Astrocyte (in vitro differentiated cells and primary cell): Measurements from ENCODE around the gene SLC9A3. TPM values are rescaled to one million over a fixed set of nuclear protein-coding genes. Genes with fewer than 3 reads are reported as not detected.

Experiments
- DNase-seq: peaks from one replicate; pipeline ENCODE4 v3.0.0-alpha.2; 2010; ENCODE audit warnings: low read depth
- FAIRE-seq: peaks from 2 replicates; lab custom pipeline; 2011; peaks lifted over from hg19 to GRCh38; lab: Jason Lieb, UNC
- H2AFZ ChIP-seq: 2 replicates; pipeline ENCODE4 v1.6.0; 2012; ENCODE audit warnings: low read depth, low read length, inconsistent platforms
- H3K27ac ChIP-seq: 2 replicates; pipeline ENCODE4 v1.5.1; 2011; ENCODE audit warnings: low read depth, low read length, inconsistent platforms
- H3K27me3 ChIP-seq: 2 replicates; pipeline ENCODE4 v1.6.0; 2011; ENCODE audit warnings: low read length, inconsistent platforms; ENCODE audit not compliant: insufficient read depth
- H3K36me3 ChIP-seq: 2 replicates; pipeline ENCODE4 v1.5.1; 2011; ENCODE audit warnings: low read length, inconsistent platforms; ENCODE audit not compliant: insufficient read depth
- H3K4me1 ChIP-seq: 2 replicates; pipeline ENCODE4 v1.5.1; 2011; ENCODE audit warnings: low read length, inconsistent platforms; ENCODE audit not compliant: insufficient read depth
- H3K4me2 ChIP-seq: 2 replicates; pipeline ENCODE4 v1.6.0; 2012; ENCODE audit warnings: low read length, inconsistent platforms
- H3K4me3 ChIP-seq: 2 replicates; pipeline ENCODE4 v1.5.1; 2011; ENCODE audit warnings: low read depth, mild to moderate bottlenecking, low read length, inconsistent platforms; ENCODE audit not compliant: insufficient read depth
- H3K79me2 ChIP-seq: 2 replicates; pipeline ENCODE4 v1.6.0; 2012; ENCODE audit warnings: mild to moderate bottlenecking, low read length, inconsistent platforms; ENCODE audit not compliant: insufficient read depth
- H3K9ac ChIP-seq: 2 replicates; pipeline ENCODE4 v1.6.0; 2012; ENCODE audit warnings: mild to moderate bottlenecking, low read length, inconsistent platforms
- H3K9me3 ChIP-seq: 2 replicates; pipeline ENCODE4 v1.5.1; 2012; ENCODE audit warnings: low read depth, mild to moderate bottlenecking, low read length, inconsistent platforms; ENCODE audit not compliant: insufficient read depth
- H4K20me1 ChIP-seq: 2 replicates; pipeline ENCODE4 v1.6.0; 2012; ENCODE audit warnings: low read length, inconsistent platforms; ENCODE audit not compliant: insufficient read depth
- H3K27ac Mint-ChIP-seq: one replicate; pipeline ENCODE4 v1.8.0; 2021; ENCODE audit warnings: mild to moderate bottlenecking, mixed read lengths; ENCODE audit not compliant: unreplicated experiment
- H3K27me3 Mint-ChIP-seq: one replicate; pipeline ENCODE4 v1.8.0; 2021; ENCODE audit warnings: low read depth, mixed read lengths; ENCODE audit not compliant: unreplicated experiment
- H3K36me3 Mint-ChIP-seq: one replicate; pipeline ENCODE4 v1.8.0; 2021; ENCODE audit warnings: low read depth, mixed read lengths; ENCODE audit not compliant: unreplicated experiment
- H3K4me1 Mint-ChIP-seq: one replicate; pipeline ENCODE4 v1.8.0; 2021; ENCODE audit warnings: low read depth, mixed read lengths; ENCODE audit not compliant: unreplicated experiment
- H3K4me3 Mint-ChIP-seq: one replicate; pipeline ENCODE4 v1.8.0; 2021; ENCODE audit warnings: mild to moderate bottlenecking, moderate library complexity, mixed read lengths; ENCODE audit not compliant: unreplicated experiment
- H3K9me3 Mint-ChIP-seq: one replicate; pipeline ENCODE4 v1.8.0; 2021; ENCODE audit warnings: mild to moderate bottlenecking, mixed read lengths; ENCODE audit not compliant: unreplicated experiment
- EZH2 ChIP-seq: IDR thresholded peaks from 2 replicates; pipeline ENCODE4 v1.6.1; 2012; ENCODE audit warnings: mild to moderate bottlenecking, low read length, inconsistent platforms; ENCODE audit not compliant: insufficient read depth
- total RNA-seq: library from RNA; stranded (reverse); gene quantifications from 2 replicates; pipeline ENCODE4 v1.2.1, GENCODE V29; 2021
- TF ChIP-seq, protein P1 (sequence below): IDR thresholded peaks from 2 replicates; pipeline ENCODE4 v1.5.1; 2011; ENCODE audit warnings: low read depth, mild to moderate bottlenecking, inconsistent platforms, low read length, moderate library complexity; ENCODE audit not compliant: insufficient read depth

The SLC9A3 gene
- total RNA-seq, 1 donor from 2014 or later: 1.0 TPM

DNA sequence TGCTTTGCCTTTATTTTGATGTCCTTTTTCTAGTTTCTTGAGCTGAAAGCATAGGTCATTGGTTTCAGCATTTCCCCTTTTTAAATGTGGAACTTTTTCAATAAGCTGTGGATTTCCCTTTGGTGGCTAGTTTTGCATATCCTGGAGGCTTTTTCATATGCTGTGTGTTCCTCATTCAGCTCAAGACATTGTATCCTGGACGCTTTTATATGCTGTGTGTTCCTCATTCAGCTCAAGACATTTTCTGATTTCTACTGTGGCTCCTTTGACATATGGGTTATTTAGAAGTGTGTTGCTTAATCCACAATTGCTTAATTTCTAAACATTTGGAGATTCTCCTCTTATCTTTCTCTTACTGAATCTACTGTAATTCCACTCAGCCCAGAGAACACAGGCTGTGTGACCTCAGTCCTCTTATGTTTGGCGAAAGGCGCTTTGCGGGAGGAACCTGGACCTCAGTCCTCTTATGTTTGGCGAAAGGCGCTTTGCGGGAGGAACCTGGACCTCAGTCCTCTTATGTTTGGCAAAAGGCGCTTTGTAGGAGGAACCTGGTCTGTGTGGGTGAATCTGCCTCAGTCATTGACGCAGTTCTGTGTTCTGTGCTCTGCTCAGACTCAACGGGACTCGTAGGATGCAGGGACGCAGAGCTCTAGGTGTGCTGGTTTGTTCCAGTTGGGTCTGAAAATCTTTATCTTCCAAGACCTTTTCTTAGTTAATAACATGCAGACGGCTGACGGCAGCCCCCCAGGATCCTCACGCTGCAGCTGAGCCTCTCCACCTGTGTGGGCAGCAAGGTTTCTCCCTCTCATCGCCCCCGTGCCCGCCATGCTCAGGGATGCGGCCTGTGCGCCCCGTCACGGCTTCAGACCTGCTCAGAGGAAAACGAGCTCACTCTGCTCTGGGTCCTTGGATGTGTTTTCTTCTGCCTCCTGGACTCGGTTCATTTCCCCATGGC lies 6.0 kb upstream of the SLC9A3 start:
- no peak for FAIRE-seq
- H3K27me3 ChIP-seq: peaks cover 65% of the 10 kb centered on the region
- peaks cover 67% of the 10 kb centered on the region for H3K27me3 Mint-ChIP-seq

DNA sequence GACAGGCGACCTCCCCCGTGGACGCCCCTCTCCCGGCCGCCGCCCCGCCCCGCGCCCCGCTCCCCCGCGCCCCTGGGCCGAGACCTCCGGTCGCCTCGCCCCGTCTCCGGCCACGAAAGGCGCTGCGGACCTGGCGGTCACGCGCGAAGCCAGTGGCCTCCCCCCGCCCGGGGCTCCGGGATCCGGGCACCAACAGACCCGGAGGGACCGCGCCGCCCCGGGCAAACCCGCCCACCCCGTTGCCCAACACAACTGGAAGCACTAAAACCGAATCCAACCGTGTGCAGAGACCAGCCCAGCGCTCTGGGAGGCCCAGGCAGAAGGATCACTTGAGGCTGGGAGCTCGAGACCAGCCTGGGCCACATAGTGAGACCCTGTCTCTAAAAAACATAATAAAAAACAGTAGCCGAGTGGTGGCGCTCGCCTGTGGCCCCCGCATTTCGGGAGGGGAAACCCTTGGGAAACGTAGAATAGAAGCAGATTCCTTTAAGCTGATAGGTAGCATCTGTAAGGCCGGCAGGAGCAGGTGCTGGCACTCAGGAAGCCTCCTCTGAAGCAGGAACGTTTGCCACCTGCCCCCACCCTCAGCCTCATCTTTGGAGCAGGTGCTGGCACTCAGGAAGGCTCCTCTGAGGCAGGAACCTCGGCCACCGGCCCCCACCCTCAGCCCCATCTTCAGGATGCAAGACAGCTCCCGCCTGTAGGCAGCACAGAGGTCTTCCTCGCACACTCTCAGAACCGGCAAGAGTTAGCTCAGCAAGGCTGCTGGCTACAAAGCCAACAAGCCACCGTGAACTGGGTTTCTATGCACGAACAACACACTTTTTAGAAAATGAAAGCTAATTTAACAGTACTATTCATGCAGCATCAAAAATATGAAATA lies 4.6 kb upstream of the SLC9A3 start:
- Histone ChIP-seq H3K4me2 (no peak overlapping the region), H3K4me3 (no peak overlapping the region), H3K27me3 (peaks cover 73% of the 10 kb centered on the region), H3K79me2 (no peaks in the 10 kb centered on the region), H3K9ac (no peak overlapping the region), H2AFZ (no peak overlapping the region), H4K20me1 (no peaks in the 10 kb centered on the region), H3K4me1 (peaks cover 2% of the 10 kb centered on the region), H3K36me3 (no peaks in the 10 kb centered on the region), H3K9me3 (no peaks in the 10 kb centered on the region), H3K27ac (no peak overlapping the region)
- Mint-ChIP-seq H3K27ac (no peak overlapping the region), H3K36me3 (no peaks in the 10 kb centered on the region), H3K4me3 (no peak overlapping the region), H3K4me1 (peaks cover 6% of the 10 kb centered on the region), H3K27me3 (peaks cover 71% of the 10 kb centered on the region), H3K9me3 (no peaks in the 10 kb centered on the region)
- peak; percentile 63 for TF ChIP-seq EZH2
- TF ChIP-seq, protein P1, sequence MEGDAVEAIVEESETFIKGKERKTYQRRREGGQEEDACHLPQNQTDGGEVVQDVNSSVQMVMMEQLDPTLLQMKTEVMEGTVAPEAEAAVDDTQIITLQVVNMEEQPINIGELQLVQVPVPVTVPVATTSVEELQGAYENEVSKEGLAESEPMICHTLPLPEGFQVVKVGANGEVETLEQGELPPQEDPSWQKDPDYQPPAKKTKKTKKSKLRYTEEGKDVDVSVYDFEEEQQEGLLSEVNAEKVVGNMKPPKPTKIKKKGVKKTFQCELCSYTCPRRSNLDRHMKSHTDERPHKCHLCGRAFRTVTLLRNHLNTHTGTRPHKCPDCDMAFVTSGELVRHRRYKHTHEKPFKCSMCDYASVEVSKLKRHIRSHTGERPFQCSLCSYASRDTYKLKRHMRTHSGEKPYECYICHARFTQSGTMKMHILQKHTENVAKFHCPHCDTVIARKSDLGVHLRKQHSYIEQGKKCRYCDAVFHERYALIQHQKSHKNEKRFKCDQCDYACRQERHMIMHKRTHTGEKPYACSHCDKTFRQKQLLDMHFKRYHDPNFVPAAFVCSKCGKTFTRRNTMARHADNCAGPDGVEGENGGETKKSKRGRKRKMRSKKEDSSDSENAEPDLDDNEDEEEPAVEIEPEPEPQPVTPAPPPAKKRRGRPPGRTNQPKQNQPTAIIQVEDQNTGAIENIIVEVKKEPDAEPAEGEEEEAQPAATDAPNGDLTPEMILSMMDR: no peak
- FAIRE-seq (no peak), DNase-seq (no peak)

More for the DNA sequence above, 6.0 kb upstream of the SLC9A3 start:
- no peaks in the 10 kb centered on the region for H3K4me1 ChIP-seq
- no peaks in the 10 kb centered on the region for H3K9me3 Mint-ChIP-seq
- peaks cover 2% of the 10 kb centered on the region for H3K4me1 Mint-ChIP-seq
- no peaks in the 10 kb centered on the region for H3K79me2 ChIP-seq
- TF ChIP-seq, protein P1: no peak
- peak; percentile 30 for TF ChIP-seq EZH2
- no peak overlapping the region for H3K4me3 Mint-ChIP-seq
- no peak overlapping the region for H3K27ac Mint-ChIP-seq
- H3K27ac ChIP-seq: no peak overlapping the region
- H3K9ac ChIP-seq: no peak overlapping the region
- H3K36me3 Mint-ChIP-seq: no peaks in the 10 kb centered on the region
- no peak overlapping the region for H2AFZ ChIP-seq
- no peaks in the 10 kb centered on the region for H4K20me1 ChIP-seq
- H3K9me3 ChIP-seq: no peaks in the 10 kb centered on the region
- no peaks in the 10 kb centered on the region for H3K36me3 ChIP-seq
- no peak for DNase-seq
- H3K4me2 ChIP-seq: no peak overlapping the region
- H3K4me3 ChIP-seq: no peak overlapping the region
